Thyroid gland (tissue), 4 donors: Measurements from ENCODE around the gene AMER1. TPM values are rescaled to one million over a fixed set of nuclear protein-coding genes. Genes with fewer than 3 reads are reported as not detected.

Experiments
- DNase-seq, 2 donors: peaks; one replicate each; pipeline ENCODE4 v3.0.0-alpha.2; 2019
- H3K27ac ChIP-seq, 3 donors: fragments of 200-600 bp; sonication (generic); 1 replicate in 2 of 3; 2 replicates in 1 of 3; pipeline ENCODE4 v1.5.1; 2016 to 2019; ENCODE audit warnings: mild to moderate bottlenecking in 1 of 3, moderate library complexity in 1 of 3
- H3K27me3 ChIP-seq: fragments of 200-600 bp; sonication (generic); one replicate; pipeline ENCODE4 v1.5.1; 2019
- H3K36me3 ChIP-seq, 2 donors: fragments of 200-600 bp; sonication (generic); one replicate each; pipeline ENCODE4 v1.5.1; 2016 to 2019
- H3K4me1 ChIP-seq, 2 donors: fragments of 200-600 bp; sonication (generic); one replicate each; pipeline ENCODE4 v1.5.1; 2017 to 2019
- H3K4me3 ChIP-seq, 3 donors: fragments of 200-600 bp; sonication (generic); replicated peaks in 1 of 3; 1 replicate in 2 of 3; 2 replicates in 1 of 3; pipeline ENCODE4 v1.5.1; 2016; ENCODE audit warnings: mild to moderate bottlenecking in 1 of 3
- H3K9me3 ChIP-seq: fragments of 200-600 bp; sonication (generic); one replicate; pipeline ENCODE4 v1.5.1; 2017
- CTCF ChIP-seq, 6 experiments: fragments of 200-600 bp in 3 of 6; fragments of 450-650 bp in 3 of 6; sonication (generic) in 3 of 6; IDR thresholded peaks; one replicate each; pipeline ENCODE4 v1.5.1; 2016 to 2019; ENCODE audit warnings: antibody characterized with exemption in 6 of 6, mild to moderate bottlenecking in 2 of 6, inconsistent platforms in 1 of 6, moderate library complexity in 1 of 6
- POLR2A ChIP-seq, 2 donors: fragments of 450-650 bp; IDR thresholded peaks; one replicate each; pipeline ENCODE4 v1.6.1; 2017; ENCODE audit warnings: antibody characterized with exemption in 2 of 2, mild to moderate bottlenecking in 2 of 2, moderate library complexity in 1 of 2
- WGBS, 2 donors: methylation state at CpG; one replicate each; pipeline ENCODE4 v1.1.5; 2017; 5-methylcytosine and 5-hydroxymethylcytosine counted together
- intact Hi-C: fragments of 100-400 bp; cut with DNase I; formaldehyde crosslinking; loops from one replicate; pipeline ENCODE4 v1.15.1; 2023
- total RNA-seq, 4 donors: library from RNA; depleted of rRNA; stranded (reverse); fragments of >200 nt; gene quantifications; one replicate each; pipeline ENCODE4 v1.2.3, GENCODE V29; 2016

Gene AMER1
- total RNA-seq, 4 donors from 2014 or later = 3.2 to 6.9 (median 4.3) TPM

GRCh38 chrX:64191281-64192010 lies 14.1 kb downstream of the AMER1 start:
- Histone ChIP-seq H3K36me3 (peaks cover 0 to 4% of the 10 kb centered on the region in 2 donors), H3K9me3 (no peaks in the 10 kb centered on the region), H3K4me1 (no peaks in the 10 kb centered on the region), H3K27me3 (no peaks in the 10 kb centered on the region), H3K27ac (no peak overlapping the region), H3K4me3 (no peak overlapping the region)
- DNase-seq = no peak
- 96 to 100% methylated on average over 2 to 7 of the region's 19 CpGs for WGBS, 2 donors
- no peak for TF ChIP-seq CTCF (IDR thresholded peaks at IDR 0.05)
- no peak for TF ChIP-seq POLR2A (IDR thresholded peaks at IDR 0.05)
- intact Hi-C loops = no loop called here

GRCh38 chrX:64190136-64190740 lies 15.3 kb downstream of the AMER1 start:
- Histone ChIP-seq H3K27ac (no peak overlapping the region), H3K36me3 (peaks cover 0 to 4% of the 10 kb centered on the region in 2 donors), H3K4me1 (no peaks in the 10 kb centered on the region), H3K9me3 (no peaks in the 10 kb centered on the region), H3K4me3 (no peak overlapping the region), H3K27me3 (no peaks in the 10 kb centered on the region)
- 96 to 98% methylated on average over 4 to 6 of the region's 10 CpGs for WGBS, 2 donors
- no peak for TF ChIP-seq POLR2A (IDR thresholded peaks at IDR 0.05)
- no peak for TF ChIP-seq CTCF (IDR thresholded peaks at IDR 0.05)
- no peak for DNase-seq
- intact Hi-C loops = no loop called here

GRCh38 chrX:64188901-64189300 lies 16.6 kb downstream of the AMER1 start:
- DNase-seq = no peak
- H3K9me3 ChIP-seq = no peaks in the 10 kb centered on the region
- WGBS, 2 donors = 84 to 93% methylated on average over 3 of the region's 3 CpGs
- no peaks in the 10 kb centered on the region for H3K27me3 ChIP-seq
- no peak overlapping the region for H3K4me3 ChIP-seq
- H3K27ac ChIP-seq = no peak overlapping the region
- H3K36me3 ChIP-seq = peaks cover 0 to 4% of the 10 kb centered on the region in 2 donors
- intact Hi-C loops = no loop called here
- TF ChIP-seq POLR2A (IDR thresholded peaks at IDR 0.05) (no peak), CTCF (IDR thresholded peaks at IDR 0.05) (no peak)
- no peaks in the 10 kb centered on the region for H3K4me1 ChIP-seq

- H3K9me3 ChIP-seq = no peaks in the 10 kb centered on the region
- DNase-seq = no peak
- no peak overlapping the region for H3K27ac ChIP-seq
- H3K4me1 ChIP-seq = no peaks in the 10 kb centered on the region
- H3K27me3 ChIP-seq = no peaks in the 10 kb centered on the region
- H3K4me3 ChIP-seq = no peak overlapping the region
- TF ChIP-seq CTCF (IDR thresholded peaks at IDR 0.05) (no peak), POLR2A (IDR thresholded peaks at IDR 0.05) (no peak)
- intact Hi-C loops = no loop called here
- H3K36me3 ChIP-seq = peaks cover 0 to 4% of the 10 kb centered on the region in 2 donors
These were observed 17.8 kb downstream of the AMER1 start for GRCh38 chrX:64187762-64188150.
